B cell (primary cell): Measurements from ENCODE around the gene IQGAP1. TPM values are rescaled to one million over a fixed set of nuclear protein-coding genes. Genes with fewer than 3 reads are reported as not detected.

Source experiments
- ATAC-seq: fragments of 200-7000 bp; cut with Tn5 transposase; one replicate; pipeline ENCODE4 v1.10.0; 2021; ENCODE audit warnings: low read depth, mild to moderate bottlenecking, moderate number of reproducible peaks, moderate library complexity
- CTCF ChIA-PET: fragments of 350-600 bp; sonication (Branson Sonifier 250); formaldehyde crosslinking; loops from one replicate; lab custom pipeline; 2021; ENCODE audit warnings: antibody characterized with exemption, inconsistent platforms; lab: Charles Lee
- POLR2A ChIA-PET: fragments of 350-600 bp; sonication (Branson Sonifier 250); formaldehyde crosslinking; loops from one replicate; lab custom pipeline; 2021; ENCODE audit warnings: antibody characterized with exemption; lab: Charles Lee
- DNase-seq: peaks from one replicate; pipeline ENCODE4 v3.0.0; 2013
- H2AFZ ChIP-seq: 2 replicates; pipeline ENCODE4 v1.6.1; 2012; ENCODE audit warnings: mild to moderate bottlenecking, low read depth, low read length; ENCODE audit not compliant: insufficient read depth, poor library complexity, severe bottlenecking
- H3K27ac ChIP-seq, 2 donors: 1 replicate in 1 of 2; 2 replicates in 1 of 2; pipeline ENCODE4 v1.5.1; 2012 to 2013; ENCODE audit warnings: low read length in 2 of 2, mild to moderate bottlenecking in 2 of 2, moderate library complexity in 1 of 2
- H3K27me3 ChIP-seq, 4 experiments: fragments of 200-600 bp in 1 of 4; sonication (generic) in 1 of 4; replicated peaks in 1 of 4; 1 replicate in 2 of 4; 2 replicates in 2 of 4; pipeline versions ENCODE4 v1.6.1 to v1.7.0; 2013 to 2016; ENCODE audit warnings: low read length in 3 of 4, mild to moderate bottlenecking in 2 of 4, mixed read lengths in 1 of 4, moderate library complexity in 1 of 4; ENCODE audit not compliant: insufficient read depth in 4 of 4, control insufficient read depth in 3 of 4; ENCODE audit errors: control extremely low read depth in 1 of 4
- H3K36me3 ChIP-seq, 2 experiments: replicated peaks in 1 of 2; 1 replicate in 1 of 2; 2 replicates in 1 of 2; pipeline versions ENCODE4 v1.6.1 to v1.7.1; 2013; ENCODE audit warnings: low read length in 1 of 2; ENCODE audit not compliant: insufficient read depth in 2 of 2, control insufficient read depth in 1 of 2; ENCODE audit errors: control extremely low read depth in 1 of 2, extremely low read depth in 1 of 2
- H3K4me1 ChIP-seq, 2 donors: fragments of 200-600 bp in 1 of 2; sonication (generic) in 1 of 2; 1 replicate in 1 of 2; 2 replicates in 1 of 2; pipeline versions ENCODE4 v1.5.1 to v1.6.1; 2013 to 2017; ENCODE audit warnings: low read length in 2 of 2; ENCODE audit not compliant: control insufficient read depth in 2 of 2, insufficient read depth in 2 of 2
- H3K4me2 ChIP-seq: replicated peaks from 2 replicates; pipeline ENCODE3; 2012; ENCODE audit warnings: mild to moderate bottlenecking, low read depth, low read length; ENCODE audit not compliant: poor library complexity, severe bottlenecking
- H3K4me3 ChIP-seq, 5 experiments: fragments of 200-600 bp in 1 of 5; sonication (generic) in 1 of 5; 1 replicate in 3 of 5; 2 replicates in 2 of 5; pipeline versions ENCODE4 v1.5.1 to v1.7.0; 2011 to 2016; ENCODE audit warnings: low read length in 4 of 5, mild to moderate bottlenecking in 4 of 5, low read depth in 2 of 5, control low read depth in 1 of 5, moderate library complexity in 1 of 5; ENCODE audit not compliant: insufficient read depth in 1 of 5; ENCODE audit errors: control extremely low read depth in 1 of 5, extremely low read depth in 1 of 5
- H3K79me2 ChIP-seq: fragments of 200-600 bp; sonication (generic); one replicate; pipeline ENCODE4 v1.6.0; 2016; ENCODE audit warnings: low read length; ENCODE audit not compliant: control insufficient read depth, insufficient read depth
- H3K9ac ChIP-seq: fragments of 200-600 bp; sonication (generic); 2 replicates; pipeline ENCODE4 v1.6.1; 2017; ENCODE audit warnings: mild to moderate bottlenecking, low read length, moderate library complexity
- H3K9me3 ChIP-seq, 3 donors: one replicate each; pipeline versions ENCODE4 v1.6.1 to v1.7.1; 2013; ENCODE audit warnings: low read length in 2 of 3; ENCODE audit not compliant: control insufficient read depth in 2 of 3, insufficient read depth in 1 of 3; ENCODE audit errors: control extremely low read depth in 1 of 3
- H4K20me1 ChIP-seq: 2 replicates; pipeline ENCODE4 v1.6.0; 2012; ENCODE audit warnings: mild to moderate bottlenecking, low read length; ENCODE audit not compliant: insufficient read depth, control insufficient read depth, poor library complexity, severe bottlenecking
- H3K27ac Mint-ChIP-seq: one replicate; pipeline ENCODE4 v1.8.0; 2021; ENCODE audit warnings: mixed read lengths
- H3K27me3 Mint-ChIP-seq: one replicate; pipeline ENCODE4 v1.8.0; 2021; ENCODE audit warnings: mixed read lengths
- H3K4me1 Mint-ChIP-seq: one replicate; pipeline ENCODE4 v1.8.0; 2021; ENCODE audit warnings: mixed read lengths
- H3K4me3 Mint-ChIP-seq: one replicate; pipeline ENCODE4 v1.8.0; 2021; ENCODE audit warnings: mixed read lengths
- H3K9me3 Mint-ChIP-seq: one replicate; pipeline ENCODE4 v1.8.0; 2022; ENCODE audit warnings: mixed read lengths; ENCODE audit not compliant: insufficient read depth
- CTCF ChIP-seq: fragments of 200-600 bp; IDR thresholded peaks from one replicate; pipeline ENCODE4 v1.8.0; 2022; ENCODE audit warnings: antibody characterized with exemption, mild to moderate bottlenecking
- EZH2 ChIP-seq: IDR thresholded peaks from 2 replicates; pipeline ENCODE4 v1.6.1; 2012; ENCODE audit warnings: borderline replicate concordance, low read depth, mild to moderate bottlenecking, moderate library complexity, low read length; ENCODE audit not compliant: insufficient read depth, poor library complexity, severe bottlenecking
- WGBS: methylation state at CpG from one replicate; pipeline ENCODE4 v1.1.5; 2013; ENCODE audit warnings: missing lambda C conversion rate; ENCODE audit not compliant: insufficient coverage; 5-methylcytosine and 5-hydroxymethylcytosine counted together
- intact Hi-C: fragments of 100-400 bp; cut with micrococcal nuclease; formaldehyde crosslinking; loops from one replicate; pipeline ENCODE4 v1.10.0; 2022
- polyA plus RNA-seq: library from polyadenylated mRNA; depleted of rRNA; stranded (reverse); fragments of >200 nt; gene quantifications from 2 replicates; pipeline ENCODE4 v1.2.3, GENCODE V29; 2012
- total RNA-seq, 2 donors: library from RNA; stranded (reverse); fragments of 120-200 nt in 1 of 2; gene quantifications; 1 replicate in 1 of 2; 2 replicates in 1 of 2; pipeline versions ENCODE4 v1.2.3 to v1.2.4, GENCODE V29; 2013 to 2022

IQGAP1 gene
- total and polyA plus RNA-seq, 2 donors (not counting 1 experiment from before 2014, with no cell fraction given), result 49.7 to 216 TPM

- H3K4me1 Mint-ChIP-seq, result peaks cover 23% of the 10 kb centered on the region
- intact Hi-C loops, result loop anchor here (5.0 kb wide), 1 partner anchor 33 kb away; no protein-coding TSS in a partner anchor
- Histone ChIP-seq H3K4me1 (peaks cover 16% of the 10 kb centered on the region in 2 donors), H3K36me3 (no peaks in the 10 kb centered on the region), H4K20me1 (no peaks in the 10 kb centered on the region), H3K4me3 (no peak overlapping the region), H3K27ac (no peak overlapping the region), H3K9ac (no peak overlapping the region), H3K79me2 (no peaks in the 10 kb centered on the region), H3K4me2 (no peak overlapping the region), H3K27me3 (no peaks in the 10 kb centered on the region), H2AFZ (no peak overlapping the region), H3K9me3 (peaks cover 0 to 28% (median 17%) of the 10 kb centered on the region in 3 donors)
- H3K27ac Mint-ChIP-seq, result no peak overlapping the region
- H3K4me3 Mint-ChIP-seq, result no peak overlapping the region
- CTCF ChIA-PET, result interaction anchor here (1.6 kb wide), 1 partner anchor 17 kb away, joined by 8 read pairs; no protein-coding TSS in a partner anchor
- peaks cover 7% of the 10 kb centered on the region for H3K9me3 Mint-ChIP-seq
- POLR2A ChIA-PET, result no interaction called here
- DNase-seq (no peak), ATAC-seq (no peak)
- TF ChIP-seq EZH2 (no peak), CTCF (no peak)
- WGBS, result 100% methylated on average over 1 of the region's 3 CpGs
- no peaks in the 10 kb centered on the region for H3K27me3 Mint-ChIP-seq
Measured at GRCh38 chr15:90379263-90379662, 8.8 kb upstream of the IQGAP1 start.

GRCh38 chr15:90381515-90381914 lies 6.5 kb upstream of the IQGAP1 start:
- intact Hi-C loops, result loop anchor here (10.0 kb wide), 2 partner anchors 53 to 213 kb away; no protein-coding TSS in a partner anchor
- ChIA-PET POLR2A (no interaction called here), CTCF (interaction anchor here (1.0 to 1.7 kb wide), 2 partner anchors 11 to 100 kb away, joined by 3 to 4 read pairs; no protein-coding TSS in a partner anchor)
- DNase-seq, result no peak
- Histone ChIP-seq H3K79me2 (no peaks in the 10 kb centered on the region), H3K4me2 (no peak overlapping the region), H3K27ac (no peak overlapping the region), H2AFZ (no peak overlapping the region), H3K9ac (no peak overlapping the region), H3K4me3 (no peak overlapping the region), H3K4me1 (peaks cover 12 to 13% of the 10 kb centered on the region in 2 donors), H3K9me3 (peaks cover 0 to 21% (median 17%) of the 10 kb centered on the region in 3 donors), H3K36me3 (no peaks in the 10 kb centered on the region), H4K20me1 (no peaks in the 10 kb centered on the region), H3K27me3 (no peaks in the 10 kb centered on the region)
- TF ChIP-seq EZH2, result no peak
- TF ChIP-seq CTCF, result no peak
- Mint-ChIP-seq H3K27ac (no peak overlapping the region), H3K4me1 (peaks cover 18% of the 10 kb centered on the region), H3K9me3 (peaks cover 7% of the 10 kb centered on the region), H3K4me3 (no peak overlapping the region), H3K27me3 (no peaks in the 10 kb centered on the region)
- no peak for ATAC-seq
